Right atrium auricular region (tissue), 2 donors: ENCODE results near the gene CNTLN. TPM values are rescaled to one million over a fixed set of nuclear protein-coding genes. Genes with fewer than 3 reads are reported as not detected.

Experiments
- DNase-seq: peaks from one replicate; pipeline ENCODE4 v3.0.0-alpha.2; 2019; ENCODE audit warnings: low spot score
- H3K27ac ChIP-seq, 2 donors: fragments of 200-600 bp; sonication (generic); 1 replicate in 1 of 2; 2 replicates in 1 of 2; pipeline ENCODE4 v1.5.1; 2016 to 2019
- H3K27me3 ChIP-seq, 2 donors: fragments of 200-600 bp; sonication (generic); one replicate each; pipeline versions ENCODE4 v1.5.1 to v1.6.0; 2017 to 2019
- H3K36me3 ChIP-seq: fragments of 200-600 bp; sonication (generic); one replicate; pipeline ENCODE4 v1.5.1; 2016
- H3K4me1 ChIP-seq, 2 donors: fragments of 200-600 bp; sonication (generic); one replicate each; pipeline versions ENCODE4 v1.5.1 to v1.6.0; 2017 to 2019
- H3K4me3 ChIP-seq, 2 donors: fragments of 200-600 bp; sonication (generic); 1 replicate in 1 of 2; 2 replicates in 1 of 2; pipeline ENCODE4 v1.5.1; 2017 to 2019; ENCODE audit warnings: mild to moderate bottlenecking in 1 of 2, moderate library complexity in 1 of 2
- H3K9me3 ChIP-seq, 2 donors: fragments of 200-600 bp; sonication (generic); one replicate each; pipeline ENCODE4 v1.5.1; 2019
- CTCF ChIP-seq, 2 donors: fragments of 200-600 bp; sonication (generic); IDR thresholded peaks; one replicate each; pipeline ENCODE4 v1.5.1; 2019; ENCODE audit warnings: antibody characterized with exemption in 2 of 2
- total RNA-seq, 2 donors: library from RNA; depleted of rRNA; stranded (reverse); fragments of >200 nt; gene quantifications; one replicate each; pipeline ENCODE4 v1.1.0, GENCODE V29; 2016

CNTLN gene
- total RNA-seq, 2 donors from 2014 or later: 3.2 to 5.9 TPM

GRCh38 chr9:17117372-17117771 lies 17.5 kb upstream of the CNTLN start:
- H3K4me3 ChIP-seq: no peak overlapping the region
- no peak overlapping the region for H3K27ac ChIP-seq
- no peak for TF ChIP-seq CTCF (IDR thresholded peaks at IDR 0.05)
- no peaks in the 10 kb centered on the region for H3K4me1 ChIP-seq
- H3K27me3 ChIP-seq: no peaks in the 10 kb centered on the region
- H3K36me3 ChIP-seq: no peaks in the 10 kb centered on the region
- no peaks in the 10 kb centered on the region for H3K9me3 ChIP-seq
- no peak for DNase-seq

- H3K27ac ChIP-seq: no peak overlapping the region
- no peak for TF ChIP-seq CTCF (IDR thresholded peaks at IDR 0.05)
Measured at GRCh38 chr9:17120203-17120602, 14.6 kb upstream of the CNTLN start.

GRCh38 chr9:17121264-17121663 lies 13.6 kb upstream of the CNTLN start:
- Histone ChIP-seq H3K4me1 (no peaks in the 10 kb centered on the region), H3K9me3 (no peaks in the 10 kb centered on the region), H3K4me3 (no peak overlapping the region), H3K36me3 (no peaks in the 10 kb centered on the region), H3K27ac (no peak overlapping the region), H3K27me3 (no peaks in the 10 kb centered on the region)
- no peak for DNase-seq
- no peak for TF ChIP-seq CTCF (IDR thresholded peaks at IDR 0.05)

More at GRCh38 chr9:17120203-17120602, 14.6 kb upstream of the CNTLN start:
- no peak for DNase-seq
- Histone ChIP-seq H3K4me3 (no peak overlapping the region), H3K36me3 (no peaks in the 10 kb centered on the region), H3K27me3 (no peaks in the 10 kb centered on the region), H3K4me1 (no peaks in the 10 kb centered on the region), H3K9me3 (no peaks in the 10 kb centered on the region)

GRCh38 chr9:17130291-17130690 lies 4.5 kb upstream of the CNTLN start:
- no peak for TF ChIP-seq CTCF (IDR thresholded peaks at IDR 0.05)
- H3K4me3 ChIP-seq: no peak overlapping the region
- peaks cover 0 to 8% of the 10 kb centered on the region in 2 donors for H3K4me1 ChIP-seq
- no peaks in the 10 kb centered on the region for H3K9me3 ChIP-seq
- H3K36me3 ChIP-seq: no peaks in the 10 kb centered on the region
- H3K27me3 ChIP-seq: no peaks in the 10 kb centered on the region
- no peak overlapping the region for H3K27ac ChIP-seq
- DNase-seq: no peak

GRCh38 chr9:17130725-17131124 lies 4.1 kb upstream of the CNTLN start:
- Histone ChIP-seq H3K4me1 (peaks cover 0 to 8% of the 10 kb centered on the region in 2 donors), H3K27ac (no peak overlapping the region), H3K9me3 (no peaks in the 10 kb centered on the region), H3K36me3 (no peaks in the 10 kb centered on the region), H3K27me3 (no peaks in the 10 kb centered on the region), H3K4me3 (no peak overlapping the region)
- TF ChIP-seq CTCF (IDR thresholded peaks at IDR 0.05): no peak
- no peak for DNase-seq

GRCh38 chr9:17131494-17131893 lies 3.3 kb upstream of the CNTLN start:
- no peak for DNase-seq
- TF ChIP-seq CTCF (IDR thresholded peaks at IDR 0.05): no peak
- peaks cover 0 to 8% of the 10 kb centered on the region in 2 donors for H3K4me1 ChIP-seq
- no peak overlapping the region for H3K27ac ChIP-seq
- no peaks in the 10 kb centered on the region for H3K9me3 ChIP-seq
- no peak overlapping the region for H3K4me3 ChIP-seq
- no peaks in the 10 kb centered on the region for H3K36me3 ChIP-seq
- H3K27me3 ChIP-seq: no peaks in the 10 kb centered on the region
